GM12878 (cell line): Measurements from ENCODE around the gene ZNF839. TPM values are rescaled to one million over a fixed set of nuclear protein-coding genes. Genes with fewer than 3 reads are reported as not detected.

ENCODE experiments used
- ATAC-seq: fragments of 200-7000 bp; cut with Tn5 transposase; 3 replicates; pipeline ENCODE4 v1.9.1; 2020; ENCODE audit warnings: mild to moderate bottlenecking, moderate library complexity
- BruUV-seq: library from RNA; stranded (reverse); fragments of 400-500 nt; replicated peaks from 2 replicates; lab custom pipeline; 2021; lab: Mats Ljungman, UMichigan
- CTCF ChIA-PET: fragments of 300-600 bp; sonication (Branson Sonifier 250); formaldehyde crosslinking; extraction: SDS; loops from one replicate; lab custom pipeline; 2021; ENCODE audit warnings: inconsistent platforms; lab: Yijun Ruan, JAX
- POLR2A ChIA-PET: fragments of 350-600 bp; formaldehyde crosslinking; extraction: SDS; loops from one replicate; lab custom pipeline; 2021; ENCODE audit warnings: inconsistent platforms; lab: Charles Lee
- RAD21 ChIA-PET: fragments of 300-600 bp; sonication (Branson Sonifier 250); formaldehyde crosslinking; loops from one replicate; lab custom pipeline; 2023; ENCODE audit warnings: antibody characterized with exemption; ENCODE audit not compliant: unreplicated experiment; lab: Charles Lee
- SMC1A ChIA-PET: fragments of 300-600 bp; sonication (Branson Sonifier 250); formaldehyde crosslinking; loops from one replicate; lab custom pipeline; 2023; ENCODE audit not compliant: unreplicated experiment, uncharacterized antibody; lab: Charles Lee
- DNase-seq: peaks from one replicate; pipeline ENCODE4 v3.0.0-alpha.2; 2011; ENCODE audit warnings: low read depth, low spot score
- FAIRE-seq: peaks from 3 replicates; lab custom pipeline; 2011; peaks lifted over from hg19 to GRCh38; lab: Jason Lieb, UNC
- H2AFZ ChIP-seq: 2 replicates; pipeline ENCODE4 v1.6.0; 2011; ENCODE audit warnings: low read depth, low read length, control low read depth; ENCODE audit not compliant: control insufficient read depth
- H3K27ac ChIP-seq: 2 replicates; pipeline ENCODE4 v1.5.1; 2011; ENCODE audit warnings: control low read depth; ENCODE audit not compliant: control insufficient read depth, insufficient read depth
- H3K27me3 ChIP-seq, 2 experiments: replicated peaks in 1 of 2; 2 replicates each; pipeline versions ENCODE4 v1.6.0 to v1.6.1; 2011; ENCODE audit warnings: low read length in 1 of 2; ENCODE audit not compliant: control insufficient read depth in 2 of 2, insufficient read depth in 2 of 2
- H3K36me3 ChIP-seq, 2 experiments: 2 replicates each; pipeline ENCODE4 v1.5.1; 2011; ENCODE audit warnings: low read length in 1 of 2; ENCODE audit not compliant: control insufficient read depth in 2 of 2, insufficient read depth in 2 of 2
- H3K4me1 ChIP-seq: 2 replicates; pipeline ENCODE4 v1.6.1; 2011; ENCODE audit warnings: mild to moderate bottlenecking, low read length, moderate library complexity, mixed read lengths; ENCODE audit not compliant: control insufficient read depth, insufficient read depth
- H3K4me2 ChIP-seq: 2 replicates; pipeline ENCODE4 v1.6.0; 2011; ENCODE audit warnings: control low read depth; ENCODE audit not compliant: control insufficient read depth, insufficient read depth
- H3K4me3 ChIP-seq: fragments of 200-600 bp; sonication (generic); 2 replicates; pipeline ENCODE4 v1.5.1; 2016
- H3K79me2 ChIP-seq: 2 replicates; pipeline ENCODE4 v1.6.0; 2011; ENCODE audit warnings: low read length; ENCODE audit not compliant: control insufficient read depth, insufficient read depth
- H3K9ac ChIP-seq: 2 replicates; pipeline ENCODE4 v1.8.0; 2011; ENCODE audit warnings: low read length, control low read depth, mixed read lengths; ENCODE audit not compliant: control insufficient read depth, insufficient read depth
- H3K9me3 ChIP-seq: replicated peaks from 3 replicates; pipeline ENCODE4 v1.5.1; 2011; ENCODE audit warnings: mild to moderate bottlenecking, low read length; ENCODE audit not compliant: control insufficient read depth, insufficient read depth
- H4K20me1 ChIP-seq: 2 replicates; pipeline ENCODE4 v1.6.0; 2011; ENCODE audit not compliant: control insufficient read depth, insufficient read depth
- FOXK2 ChIP-seq: fragments of 450-650 bp; IDR thresholded peaks from 2 replicates; pipeline ENCODE4 v1.6.1; 2017; ENCODE audit warnings: mild to moderate bottlenecking, moderate library complexity
- NRF1 ChIP-seq: conservative IDR thresholded peaks from 2 replicates; pipeline ENCODE4 v1.6.1; 2011; ENCODE audit warnings: mild to moderate bottlenecking, low read depth, low read length, improper control_type of control experiment
- SREBF1 ChIP-seq: IDR thresholded peaks from 2 replicates; pipeline ENCODE4 v1.6.1; 2012; ENCODE audit warnings: mild to moderate bottlenecking, low read length
- USF1 ChIP-seq: IDR thresholded peaks from 2 replicates; pipeline ENCODE4 v1.6.1; 2011; ENCODE audit warnings: borderline replicate concordance, low read depth, mild to moderate bottlenecking, moderate library complexity, mixed read lengths, low read length; ENCODE audit not compliant: insufficient read depth; ENCODE audit errors: extremely low read length
- WGBS: methylation state at CpG from one replicate; pipeline ENCODE4 v1.1.6; 2016; ENCODE audit warnings: low lambda C conversion rate; ENCODE audit not compliant: insufficient replicate concordance, insufficient coverage; ENCODE audit errors: missing lambda C conversion rate; 5-methylcytosine and 5-hydroxymethylcytosine counted together
- in situ Hi-C: fragments of 300-500 bp; cut with MboI; formaldehyde crosslinking; loops from 9 replicates; pipeline ENCODE4 v1.14.3; 2018; ENCODE audit warnings: mixed read lengths
- intact Hi-C: fragments of 100-400 bp; cut with micrococcal nuclease; formaldehyde crosslinking; loops from one replicate; pipeline ENCODE4 v1.14.2; 2022; ENCODE audit not compliant: unreplicated experiment
- polyA plus RNA-seq, 11 experiments: library from polyadenylated mRNA; depleted of rRNA in 4 of 11; unstranded in 6 of 11; stranded (reverse) in 5 of 11; fragments of >200 nt; fragmentation: Nextera tagmentation in 4 of 11; fragmentation: Illumina TruSeq in 1 of 11; extraction: Ambion mirVana in 4 of 11; extraction: Trizol in 1 of 11; gene quantifications; 1 replicate in 1 of 11; 2 replicates in 10 of 11; pipeline versions ENCODE4 v1.2.1 to v1.2.3, GENCODE V29; 2011 to 2016; ENCODE audit warnings: inconsistent platforms in 2 of 11, missing spikeins in 2 of 11, low read depth in 1 of 11
- total RNA-seq, 4 experiments: library from RNA; depleted of rRNA in 3 of 4; stranded (reverse); fragments of >200 nt in 3 of 4; fragmentation: Illumina TruSeq in 1 of 4; extraction: Trizol in 1 of 4; gene quantifications; 2 replicates each; pipeline versions ENCODE4 v1.2.1 to v1.2.3, GENCODE V29; 2013 to 2021
- TF ChIP-seq, protein P1 (sequence below): IDR thresholded peaks from 2 replicates; pipeline ENCODE4 v1.6.1; 2011; ENCODE audit warnings: borderline replicate concordance, low read depth, mild to moderate bottlenecking, moderate library complexity, low read length; ENCODE audit not compliant: insufficient read depth, poor library complexity, severe bottlenecking

ZNF839 gene
- total and polyA plus RNA-seq, 10 of the 15 experiments (the other 5 are each of a cell fraction or from before 2014, with no cell fraction given), result 1.4 to 14.4 (median 8.6) TPM

- DNase-seq (no peak), FAIRE-seq (no peak), ATAC-seq (no peak)
- Histone ChIP-seq H3K27ac (no peak overlapping the region), H3K9ac (no peak overlapping the region), H3K9me3 (no peaks in the 10 kb centered on the region), H3K36me3 (peaks cover 0 to 3% of the 10 kb centered on the region in 2 experiments; a peak in 2 of 4 replicates), H3K4me2 (no peak overlapping the region), H3K27me3 (no peaks in the 10 kb centered on the region), H4K20me1 (no peaks in the 10 kb centered on the region), H2AFZ (no peak overlapping the region), H3K4me3 (no peak overlapping the region), H3K4me1 (no peaks in the 10 kb centered on the region), H3K79me2 (no peaks in the 10 kb centered on the region)
- ChIA-PET SMC1A (no interaction called here), CTCF (no interaction called here), POLR2A (no interaction called here), RAD21 (no interaction called here)
- in situ Hi-C loops (no loop called here), intact Hi-C loops (no loop called here)
- over 99% methylated on average over 8 of the region's 8 CpGs for WGBS
- no TSS peak for BruUV-seq
- no peak for TF ChIP-seq FOXK2
- TF ChIP-seq, protein P1, sequence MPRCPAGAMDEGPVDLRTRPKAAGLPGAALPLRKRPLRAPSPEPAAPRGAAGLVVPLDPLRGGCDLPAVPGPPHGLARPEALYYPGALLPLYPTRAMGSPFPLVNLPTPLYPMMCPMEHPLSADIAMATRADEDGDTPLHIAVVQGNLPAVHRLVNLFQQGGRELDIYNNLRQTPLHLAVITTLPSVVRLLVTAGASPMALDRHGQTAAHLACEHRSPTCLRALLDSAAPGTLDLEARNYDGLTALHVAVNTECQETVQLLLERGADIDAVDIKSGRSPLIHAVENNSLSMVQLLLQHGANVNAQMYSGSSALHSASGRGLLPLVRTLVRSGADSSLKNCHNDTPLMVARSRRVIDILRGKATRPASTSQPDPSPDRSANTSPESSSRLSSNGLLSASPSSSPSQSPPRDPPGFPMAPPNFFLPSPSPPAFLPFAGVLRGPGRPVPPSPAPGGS, result no peak
- TF ChIP-seq SREBF1, result no peak
Observed at GRCh38 chr14:102330806-102331205, 11.3 kb downstream of the ZNF839 start.

- Histone ChIP-seq H3K36me3 (no peaks in the 10 kb centered on the region; a peak in 2 of 4 replicates), H3K9me3 (no peaks in the 10 kb centered on the region), H3K4me2 (no peak overlapping the region), H3K27me3 (no peaks in the 10 kb centered on the region), H2AFZ (no peak overlapping the region), H3K9ac (no peak overlapping the region), H4K20me1 (no peaks in the 10 kb centered on the region), H3K4me1 (no peaks in the 10 kb centered on the region), H3K79me2 (no peaks in the 10 kb centered on the region), H3K4me3 (no peak overlapping the region), H3K27ac (no peak overlapping the region)
- no TSS peak for BruUV-seq
- ChIA-PET SMC1A (no interaction called here), POLR2A (no interaction called here), CTCF (interaction anchor here (0.7 kb wide), 1 partner anchor 19 kb away, joined by 3 read pairs; no protein-coding TSS in a partner anchor), RAD21 (no interaction called here)
- FAIRE-seq, result no peak
- intact Hi-C loops, result no loop called here
- 89% methylated on average over 7 of the region's 7 CpGs for WGBS
- TF ChIP-seq NRF1 (no peak), USF1 (no peak)
- DNase-seq, result no peak
- ATAC-seq, result no peak
- in situ Hi-C loops, result no loop called here
Observed at GRCh38 chr14:102333390-102333789, 13.8 kb downstream of the ZNF839 start.
